HS-5 (cell line): ENCODE data around the gene ENTPD1.
"Not testable (repeated sequence)": the region's sequence is repeated elsewhere in the genome, so short reads cannot be mapped to it uniquely, and the experiment has no call there.

Source experiments
- DNase-seq: peaks from one replicate; pipeline ENCODE4 v3.0.0-alpha.2; 2012; ENCODE audit warnings: low read depth

Gene ENTPD1

GRCh38 chr10:95759233-95759826 is 3.4 kb downstream of the ENTPD1 start:
- no peak for DNase-seq

GRCh38 chr10:95761939-95762492 is 6.1 kb downstream of the ENTPD1 start:
- DNase-seq: no peak

GRCh38 chr10:95767884-95768556 is 12.1 kb downstream of the ENTPD1 start:
- no peak for DNase-seq

GRCh38 chr10:95770084-95770720 is 14.2 kb downstream of the ENTPD1 start:
- DNase-seq: no peak

- not testable (repeated sequence) for DNase-seq
Observed at GRCh38 chr10:95773454-95773853, 17.5 kb downstream of the ENTPD1 start.

- not testable (repeated sequence) for DNase-seq
Observed at GRCh38 chr10:95777638-95778037, 21.7 kb downstream of the ENTPD1 start.

GRCh38 chr10:95782318-95782717 is 26.4 kb downstream of the ENTPD1 start:
- no peak for DNase-seq

GRCh38 chr10:95783741-95784140 is 27.8 kb downstream of the ENTPD1 start:
- no peak for DNase-seq

- DNase-seq: no peak
Observed at GRCh38 chr10:95784279-95784913, 28.4 kb downstream of the ENTPD1 start.

- no peak for DNase-seq
Observed at GRCh38 chr10:95785317-95785716, 29.4 kb downstream of the ENTPD1 start.

GRCh38 chr10:95785942-95786669 is 30.1 kb downstream of the ENTPD1 start:
- DNase-seq: no peak

- no peak for DNase-seq
Observed at GRCh38 chr10:95787447-95787846, 31.5 kb downstream of the ENTPD1 start.

GRCh38 chr10:95788830-95789229 is 32.9 kb downstream of the ENTPD1 start:
- no peak for DNase-seq

- DNase-seq: no peak
Observed at GRCh38 chr10:95789902-95790301, 33.9 kb downstream of the ENTPD1 start.

GRCh38 chr10:95790982-95791381 is 35.0 kb downstream of the ENTPD1 start:
- no peak for DNase-seq

- DNase-seq: no peak
Observed at GRCh38 chr10:95791425-95791979, 35.5 kb downstream of the ENTPD1 start.

GRCh38 chr10:95792211-95792780 is 36.3 kb downstream of the ENTPD1 start:
- no peak for DNase-seq

- no peak for DNase-seq
Observed at GRCh38 chr10:95792874-95793285, 36.9 kb downstream of the ENTPD1 start.

- DNase-seq: no peak
Observed at GRCh38 chr10:95793401-95794045, 37.6 kb downstream of the ENTPD1 start.

GRCh38 chr10:95794195-95794594 is 38.2 kb downstream of the ENTPD1 start:
- DNase-seq: no peak

- no peak for DNase-seq
Observed at GRCh38 chr10:95795602-95796001, 39.6 kb downstream of the ENTPD1 start.
